T-helper 1 cell treated with Interleukin-12 subunit alpha and Interleukin-12 subunit beta and Interleukin-4 antibody, amounts not matched to agents 30 ng/mL and 1 ng/mL, for 36 hours (primary cell): Measurements from ENCODE around the gene MARK4. TPM values are rescaled to one million over a fixed set of nuclear protein-coding genes. Genes with fewer than 3 reads are reported as not detected.
"Not testable (repeated sequence)": the region's sequence is repeated elsewhere in the genome, so short reads cannot be mapped to it uniquely, and the experiment has no call there.

Experiments used
- intact Hi-C: fragments of 100-400 bp; cut with micrococcal nuclease; formaldehyde crosslinking; loops from one replicate; pipeline ENCODE4 v1.15.1; 2024
- total RNA-seq: library from RNA; stranded (reverse); gene quantifications from 2 replicates; pipeline ENCODE4 v1.2.3, GENCODE V29; 2022

MARK4 gene
- total RNA-seq, 1 donor from 2014 or later = 29.4 TPM

GRCh38 chr19:45304141-45304926 lies 53.3 kb downstream of the MARK4 start:
- intact Hi-C loops = no loop called here

DNA sequence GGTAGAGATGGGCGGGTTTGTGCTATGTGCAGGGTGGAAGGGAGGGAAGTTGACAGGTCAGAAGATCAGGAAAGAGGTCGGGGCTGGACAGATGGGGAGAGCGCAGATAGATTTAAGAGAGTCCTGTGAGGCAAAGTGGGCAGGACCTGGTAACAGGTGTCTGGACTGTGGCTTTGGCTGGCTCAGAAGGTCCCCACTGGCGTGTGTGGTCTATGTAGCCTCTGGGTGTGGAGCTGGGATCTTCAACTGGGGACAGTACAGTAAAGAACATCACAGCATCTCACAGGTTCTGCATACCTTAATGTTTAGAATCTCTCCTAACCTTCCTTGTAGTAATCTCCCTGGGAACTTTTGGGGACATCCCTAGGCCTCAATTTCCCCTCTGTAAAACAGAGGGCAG lies 53.9 kb downstream of the MARK4 start:
- intact Hi-C loops = no loop called here

- intact Hi-C loops = no loop called here
Measured at GRCh38 chr19:45305421-45305820, 54.4 kb downstream of the MARK4 start.

GRCh38 chr19:45306040-45306439 lies 55.0 kb downstream of the MARK4 start:
- intact Hi-C loops = no loop called here

DNA sequence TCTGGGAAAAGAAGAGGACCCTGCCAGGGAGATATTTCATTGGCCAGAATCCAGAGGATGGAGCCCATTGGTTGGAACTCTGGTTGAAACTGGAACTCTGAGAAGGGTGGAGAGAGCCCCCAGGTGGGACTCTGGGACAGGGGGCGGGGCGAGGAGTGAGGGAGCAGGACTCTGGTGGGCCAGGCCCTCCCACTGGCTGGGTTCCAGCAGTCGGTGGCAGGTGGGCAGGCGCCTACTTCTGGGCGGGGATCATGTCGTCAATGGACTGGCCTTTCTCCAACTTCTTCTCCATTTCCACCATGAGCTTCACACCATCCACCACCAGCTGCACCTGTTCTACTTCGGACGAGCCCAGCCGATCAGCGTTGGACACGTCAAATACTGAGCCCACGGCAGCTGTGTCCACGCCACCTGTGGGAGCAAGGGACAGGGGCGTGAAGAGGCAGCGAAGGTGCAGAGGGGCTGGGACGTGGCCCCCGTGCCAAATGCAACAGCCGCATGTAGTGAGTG lies 55.5 kb downstream of the MARK4 start:
- intact Hi-C loops = no loop called here

DNA sequence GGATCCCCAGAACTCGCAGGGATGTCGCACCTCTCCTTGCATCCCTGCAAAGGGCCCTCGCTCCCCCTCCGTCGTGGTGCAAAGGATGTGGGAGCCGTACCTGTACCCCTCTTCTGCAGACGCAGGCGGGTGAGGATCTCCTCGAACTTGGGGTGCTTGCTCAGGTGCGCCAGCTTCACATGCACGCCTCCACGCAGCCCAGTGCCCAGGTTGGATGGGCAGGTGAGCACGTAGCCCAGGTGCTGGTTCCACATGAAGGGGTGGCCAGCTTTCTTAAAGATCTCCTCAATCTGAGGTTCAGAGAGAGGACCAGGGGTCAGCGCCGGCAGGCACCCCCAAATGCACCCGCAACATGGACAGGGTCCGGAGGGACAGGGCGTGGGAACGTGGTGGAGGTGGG lies 56.3 kb downstream of the MARK4 start:
- intact Hi-C loops = no loop called here

- intact Hi-C loops = not testable (repeated sequence)
Measured at GRCh38 chr19:45309322-45309721, 58.3 kb downstream of the MARK4 start.

DNA sequence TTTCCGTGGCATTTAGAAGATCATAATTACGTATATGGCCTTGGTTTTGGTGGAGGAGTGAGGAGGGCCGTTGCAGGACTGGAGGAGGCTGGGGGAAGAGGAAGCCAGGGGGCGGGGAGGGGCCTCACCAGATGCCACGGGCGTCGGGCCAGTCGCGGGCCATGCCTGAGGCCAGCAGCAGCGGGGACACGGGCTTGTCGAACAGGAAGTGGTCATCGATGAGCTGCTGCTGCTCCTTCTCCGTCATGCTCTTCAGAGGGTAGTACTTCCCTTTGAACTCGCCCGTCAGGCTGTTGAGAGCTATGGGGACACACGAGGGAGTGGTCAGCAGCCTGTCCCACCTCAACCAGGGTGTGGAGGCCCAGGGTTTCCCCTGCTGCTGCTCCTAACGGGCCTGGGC lies 60.5 kb downstream of the MARK4 start:
- intact Hi-C loops = no loop called here

DNA sequence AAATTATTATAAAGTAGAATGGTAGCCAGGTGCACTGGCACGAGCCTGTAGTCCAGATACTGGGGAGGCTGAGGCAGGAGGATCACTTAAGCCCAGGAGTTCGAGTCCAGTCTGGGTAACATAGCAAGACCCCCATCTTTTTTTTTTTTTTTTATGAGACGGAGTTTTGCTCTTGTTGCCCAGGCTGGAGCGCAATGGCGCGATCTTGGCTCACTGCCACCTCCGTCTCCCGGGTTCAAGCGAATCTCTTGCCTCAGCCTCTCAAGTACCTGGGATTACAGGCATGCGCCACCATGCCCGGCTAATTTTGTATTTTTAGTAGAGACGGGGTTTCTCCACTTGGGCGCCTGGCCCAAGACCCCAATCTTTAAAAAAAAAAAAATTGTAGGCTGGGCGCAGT lies 61.2 kb downstream of the MARK4 start:
- intact Hi-C loops = not testable (repeated sequence)

DNA sequence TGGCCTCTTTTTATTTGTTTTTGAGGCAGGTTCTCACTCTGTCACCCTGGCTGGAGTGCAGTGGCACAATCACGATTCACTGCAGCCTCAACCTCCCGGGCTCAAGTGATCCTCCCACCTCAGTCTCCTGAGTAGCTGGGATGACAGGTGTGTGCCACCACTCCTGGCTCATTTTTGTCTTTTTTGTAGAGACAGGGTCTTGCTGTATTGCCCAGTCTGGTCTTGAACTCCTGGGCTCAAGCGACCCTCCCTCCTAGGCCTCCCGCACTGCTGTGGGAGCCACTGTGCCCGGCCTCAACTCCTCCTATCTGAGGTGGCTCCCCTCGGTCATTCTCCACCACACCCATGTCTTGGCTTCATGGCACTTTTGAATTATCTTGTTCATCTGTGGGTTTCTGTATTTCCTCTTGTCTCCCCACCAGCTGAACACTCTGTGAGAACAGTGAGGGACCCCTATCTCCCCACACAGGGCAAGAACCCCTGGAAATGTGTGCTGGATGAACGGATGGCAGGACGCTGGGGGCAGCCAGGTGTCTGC lies 63.7 kb downstream of the MARK4 start:
- intact Hi-C loops = no loop called here

DNA sequence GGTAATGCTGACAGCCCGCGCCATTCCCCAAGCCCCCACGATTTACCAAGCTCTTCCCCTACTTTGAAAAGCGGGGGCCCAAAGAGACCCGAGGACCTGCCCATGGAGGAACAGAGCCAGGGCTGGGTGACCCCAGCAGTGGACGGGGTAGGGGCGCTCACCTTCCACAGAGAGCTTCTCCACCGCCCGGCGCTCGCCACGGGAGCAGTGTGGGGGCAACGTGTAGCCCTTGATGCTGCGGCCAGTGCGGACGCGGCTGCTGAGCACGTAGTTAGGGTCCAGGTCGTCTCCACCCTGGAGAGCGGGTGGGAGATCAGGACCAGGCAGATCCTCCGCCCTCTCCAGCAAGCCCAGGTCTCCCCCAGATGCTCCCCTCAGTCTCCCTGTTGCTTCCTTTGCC lies 64.2 kb downstream of the MARK4 start:
- intact Hi-C loops = no loop called here

GRCh38 chr19:45320997-45321775 lies 70.1 kb downstream of the MARK4 start:
- intact Hi-C loops = no loop called here

DNA sequence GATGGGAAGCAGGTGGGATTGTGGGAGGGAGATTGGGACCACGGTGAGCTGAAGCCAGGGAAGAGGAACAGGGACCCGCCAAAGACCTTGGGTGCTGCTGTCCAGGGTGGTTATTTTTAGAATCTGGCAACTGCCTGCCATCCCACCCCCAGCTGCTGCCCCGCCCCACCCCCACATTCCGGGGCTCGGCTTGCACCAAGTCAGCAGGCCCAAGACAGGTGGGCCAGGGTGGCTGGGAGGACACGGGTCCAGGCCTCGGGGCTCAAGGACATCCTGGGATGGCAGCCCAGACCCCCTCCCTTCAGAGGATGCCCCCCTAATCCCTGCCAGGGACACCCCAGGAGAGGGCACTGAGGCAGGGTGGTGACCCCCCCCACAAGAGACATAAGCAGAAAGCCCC lies 70.8 kb downstream of the MARK4 start:
- intact Hi-C loops = no loop called here

DNA sequence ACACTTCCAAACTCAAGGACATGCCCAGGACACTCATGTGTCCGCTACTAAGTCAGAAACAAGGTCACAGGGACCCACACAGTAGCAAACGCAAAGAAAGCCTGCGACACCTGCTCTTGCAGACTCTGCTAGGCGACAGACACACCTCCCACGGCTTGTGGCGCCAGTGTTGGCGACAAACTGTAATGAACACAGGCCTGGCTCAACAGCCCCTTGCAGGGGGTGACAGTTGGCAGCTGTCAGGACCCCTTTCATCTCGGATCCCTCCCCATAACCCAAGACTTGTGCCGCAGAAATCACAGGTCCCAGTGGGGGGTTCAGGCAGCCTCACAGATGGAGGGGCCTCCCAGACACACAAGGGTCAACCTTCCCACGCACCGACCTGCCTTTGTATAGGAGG lies 71.2 kb downstream of the MARK4 start:
- intact Hi-C loops = no loop called here

- intact Hi-C loops = no loop called here
Measured at GRCh38 chr19:45322744-45323281, 71.7 kb downstream of the MARK4 start, which contains the start of gene CKM. Gene CKM (minus strand): TSS chr19:45322875. CDS start chr19:45319713, 3,162 bp downstream.

GRCh38 chr19:45323671-45324081 lies 72.6 kb downstream of the MARK4 start:
- intact Hi-C loops = no loop called here

DNA sequence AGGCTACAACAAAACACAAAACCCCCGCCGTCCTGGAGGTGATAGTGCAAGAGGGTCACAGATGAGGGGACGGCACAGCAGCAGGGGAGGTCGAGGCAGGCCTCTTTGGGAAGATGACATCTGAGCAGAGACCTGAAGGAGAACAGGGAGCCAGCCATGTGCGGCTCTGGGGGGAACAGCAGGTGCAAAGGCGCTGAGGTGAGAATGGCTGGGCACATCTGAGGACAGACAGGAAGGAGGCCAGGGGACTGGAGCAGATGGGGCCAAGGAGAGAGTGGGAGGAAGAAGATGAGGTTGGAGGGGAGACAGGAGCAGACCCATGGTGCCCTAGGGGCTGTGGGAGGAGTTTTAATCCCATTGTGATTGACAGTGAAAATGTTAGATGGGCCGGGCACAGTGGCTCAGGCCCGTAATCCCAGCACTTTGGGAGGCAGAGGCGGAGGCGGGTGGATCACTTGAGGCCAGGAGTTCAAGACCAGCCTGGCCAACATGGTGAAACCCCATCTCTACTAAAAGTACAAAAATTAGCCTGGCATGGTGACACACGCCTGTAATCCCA lies 73.4 kb downstream of the MARK4 start:
- intact Hi-C loops = no loop called here

GRCh38 chr19:45327404-45328143 lies 76.5 kb downstream of the MARK4 start:
- intact Hi-C loops = no loop called here

DNA sequence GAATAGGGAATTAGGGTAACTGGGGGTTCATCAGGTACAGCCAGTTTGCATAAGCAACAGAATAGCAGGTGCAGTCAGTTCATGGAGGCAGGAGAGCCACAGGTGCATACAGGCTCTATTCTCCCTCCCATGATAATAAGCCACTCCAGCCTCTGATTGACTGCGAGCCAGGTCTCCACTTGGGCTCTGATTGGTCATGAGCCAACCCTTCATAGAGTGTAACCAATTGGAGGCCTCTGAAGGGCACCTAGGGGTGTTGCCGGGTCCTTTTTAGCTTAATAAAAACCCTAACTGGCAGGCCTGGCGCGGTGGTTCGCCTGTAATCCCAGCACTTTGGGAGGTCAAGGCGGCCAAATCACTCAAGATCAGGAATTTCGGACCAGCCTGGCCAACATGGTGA lies 80.3 kb downstream of the MARK4 start:
- intact Hi-C loops = no loop called here

DNA sequence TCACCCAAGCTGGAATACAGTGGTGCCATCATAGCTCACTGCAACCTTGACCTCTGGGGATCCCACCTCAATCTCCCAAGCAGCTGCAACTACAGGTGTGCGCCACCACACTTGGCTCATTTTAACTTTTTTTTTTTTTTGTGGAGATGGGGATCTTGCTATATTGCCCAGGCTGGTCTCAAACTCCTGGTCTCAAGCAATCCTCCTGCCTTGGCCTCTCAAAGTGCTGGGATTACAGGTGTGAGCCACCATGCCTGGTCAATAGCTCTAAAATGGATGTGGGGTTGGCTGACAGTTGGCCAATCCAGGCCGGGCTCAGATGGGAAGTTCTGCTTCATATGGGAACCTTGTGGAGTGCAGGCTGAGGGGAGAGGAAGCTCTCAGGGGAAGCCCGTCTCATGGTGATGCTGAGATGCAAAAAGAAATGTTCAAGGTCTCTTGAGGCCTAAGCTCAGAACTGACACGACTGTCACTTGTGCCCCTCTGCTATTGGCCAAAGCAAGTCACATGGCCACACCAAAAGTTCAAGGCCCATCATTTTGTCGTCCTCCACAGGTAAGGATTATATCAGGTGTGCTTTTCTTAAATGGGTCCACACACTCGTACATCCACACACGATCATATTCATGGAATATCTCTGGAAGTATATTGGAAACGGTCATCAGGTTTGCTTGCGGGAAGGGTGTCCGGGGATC lies 82.7 kb downstream of the MARK4 start:
- intact Hi-C loops = no loop called here
